ENCODE data around the gene SAMD13. TPM values are rescaled to one million over a fixed set of nuclear protein-coding genes. Genes with fewer than 3 reads are reported as not detected.

The SAMD13 gene
- total and polyA plus RNA-seq, 5 donors from 2014 or later, result 0.17 to 0.42 (median 0.31) TPM; not detected in 2

GRCh38 chr1:84271441-84272151, 29.9 kb upstream of the SAMD13 start:
- H3K4me3 Mint-ChIP-seq, result no peak overlapping the region
- H3K4me3 ChIP-seq (ENCODE audit: low read depth, low read length), result no peak overlapping the region

GRCh38 chr1:84272401-84272800, 29.1 kb upstream of the SAMD13 start:
- Histone ChIP-seq H3K27me3 (ENCODE audit: control insufficient read depth, insufficient read depth, low read length) (peaks cover 3% of the 10 kb centered on the region), H3K27ac (ENCODE audit: insufficient read depth, low read length, poor library complexity, severe bottlenecking) (no peak overlapping the region), H3K4me3 (ENCODE audit: low read depth, low read length) (no peak overlapping the region), H3K36me3 (ENCODE audit: control insufficient read depth, insufficient read depth, low read length) (no peaks in the 10 kb centered on the region), H3K9me3 (ENCODE audit: control insufficient read depth in 2 of 2, low read length in 2 of 2) (no peaks in the 10 kb centered on the region), H3K4me1 (ENCODE audit: control insufficient read depth, insufficient read depth, low read length, poor library complexity, severe bottlenecking) (no peaks in the 10 kb centered on the region)
- Mint-ChIP-seq H3K27ac (peak overlapping the region in 1 of 3 donors; percentile 37), H3K27me3 (peaks cover 13% of the 10 kb centered on the region), H3K9me3 (peaks cover 0 to 3% (median 0%) of the 10 kb centered on the region in 7 donors), H3K4me1 (peaks cover 0 to 7% (median 2%) of the 10 kb centered on the region in 4 donors), H3K4me3 (no peak overlapping the region), H3K36me3 (no peaks in the 10 kb centered on the region)
- ATAC-seq (ENCODE audit: low read depth in 2 of 2) (no peak), DNase-seq (no peak)

More at GRCh38 chr1:84271441-84272151, 29.9 kb upstream of the SAMD13 start:
- ATAC-seq (ENCODE audit: low read depth in 2 of 2) (peak; percentile 39 to 50), DNase-seq (peak in 1 of 3 donors; percentile 2)
- no peak overlapping the region for H3K27ac ChIP-seq (ENCODE audit: insufficient read depth, low read length, poor library complexity, severe bottlenecking)
- no peaks in the 10 kb centered on the region for H3K36me3 ChIP-seq (ENCODE audit: control insufficient read depth, insufficient read depth, low read length)
- H3K4me1 ChIP-seq (ENCODE audit: control insufficient read depth, insufficient read depth, low read length, poor library complexity, severe bottlenecking), result no peaks in the 10 kb centered on the region
- H3K27me3 ChIP-seq (ENCODE audit: control insufficient read depth, insufficient read depth, low read length), result peaks cover 3% of the 10 kb centered on the region
- H3K9me3 Mint-ChIP-seq, result peaks cover 0 to 3% (median 0%) of the 10 kb centered on the region in 7 donors
- H3K4me1 Mint-ChIP-seq, result peaks cover 0 to 7% (median 2%) of the 10 kb centered on the region in 4 donors
- peak overlapping the region in 2 of 3 donors; percentile 4 to 97 for H3K27ac Mint-ChIP-seq
- H3K9me3 ChIP-seq (ENCODE audit: control insufficient read depth in 2 of 2, low read length in 2 of 2), result no peaks in the 10 kb centered on the region
- H3K36me3 Mint-ChIP-seq, result no peaks in the 10 kb centered on the region
- H3K27me3 Mint-ChIP-seq, result peaks cover 13% of the 10 kb centered on the region

DNA sequence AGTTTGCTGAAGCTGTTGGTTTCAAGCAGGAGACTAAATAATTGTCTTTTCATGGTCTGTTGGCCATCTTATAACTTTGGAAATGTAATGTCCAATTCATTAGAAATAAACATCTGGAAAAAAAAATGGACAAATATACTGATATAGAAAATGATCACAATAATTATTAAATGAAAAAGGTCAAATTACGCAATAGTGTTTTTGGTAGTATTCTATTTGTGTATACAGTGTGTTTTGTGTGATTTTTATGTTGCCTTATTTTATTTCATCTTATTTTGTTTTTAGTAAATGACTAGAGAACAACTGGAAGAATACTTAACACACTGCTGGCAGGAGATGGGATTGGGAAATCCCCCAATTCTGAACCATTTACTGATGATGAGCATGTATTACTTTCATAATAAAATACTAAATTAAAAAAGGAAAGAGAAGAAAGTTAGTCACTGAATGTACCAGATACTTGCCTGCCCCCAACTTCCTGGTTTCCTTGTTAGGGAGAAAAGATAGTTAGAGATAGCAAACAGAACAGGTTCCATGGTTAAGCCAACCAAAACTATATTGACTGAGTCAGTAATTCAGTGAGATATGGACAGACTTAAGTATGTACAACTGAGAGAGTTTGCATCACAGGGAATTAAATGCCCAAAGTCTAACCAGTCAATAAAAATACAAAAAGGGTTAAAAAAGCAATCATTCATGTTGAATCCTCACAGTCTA, 24.0 kb upstream of the SAMD13 start:
- no peaks in the 10 kb centered on the region for H3K9me3 ChIP-seq (ENCODE audit: control insufficient read depth in 2 of 2, low read length in 2 of 2)
- H3K4me1 Mint-ChIP-seq, result no peaks in the 10 kb centered on the region
- no peak overlapping the region for H3K4me3 Mint-ChIP-seq

GRCh38 chr1:84278905-84279304, 22.6 kb upstream of the SAMD13 start:
- ATAC-seq (ENCODE audit: low read depth in 2 of 2) (no peak), DNase-seq (no peak)
- Mint-ChIP-seq H3K36me3 (no peaks in the 10 kb centered on the region), H3K9me3 (peaks cover 0 to 4% (median 0%) of the 10 kb centered on the region in 7 donors), H3K27me3 (peaks cover 12% of the 10 kb centered on the region), H3K4me3 (no peak overlapping the region), H3K27ac (no peak overlapping the region), H3K4me1 (no peaks in the 10 kb centered on the region)
- no peak overlapping the region for H3K27ac ChIP-seq (ENCODE audit: insufficient read depth, low read length, poor library complexity, severe bottlenecking)
- no peaks in the 10 kb centered on the region for H3K4me1 ChIP-seq (ENCODE audit: control insufficient read depth, insufficient read depth, low read length, poor library complexity, severe bottlenecking)
- no peaks in the 10 kb centered on the region for H3K27me3 ChIP-seq (ENCODE audit: control insufficient read depth, insufficient read depth, low read length)
- H3K9me3 ChIP-seq (ENCODE audit: control insufficient read depth in 2 of 2, low read length in 2 of 2), result no peaks in the 10 kb centered on the region
- no peaks in the 10 kb centered on the region for H3K36me3 ChIP-seq (ENCODE audit: control insufficient read depth, insufficient read depth, low read length)
- no peak overlapping the region for H3K4me3 ChIP-seq (ENCODE audit: low read depth, low read length)

More for the DNA sequence above, 24.0 kb upstream of the SAMD13 start:
- peaks cover 13% of the 10 kb centered on the region for H3K27me3 Mint-ChIP-seq
- ATAC-seq (ENCODE audit: low read depth in 2 of 2) (no peak), DNase-seq (no peak)
- H3K9me3 Mint-ChIP-seq, result peaks cover 0 to 1% (median 0%) of the 10 kb centered on the region in 7 donors
- H3K27me3 ChIP-seq (ENCODE audit: control insufficient read depth, insufficient read depth, low read length), result no peaks in the 10 kb centered on the region
- H3K27ac ChIP-seq (ENCODE audit: insufficient read depth, low read length, poor library complexity, severe bottlenecking), result no peak overlapping the region
- no peaks in the 10 kb centered on the region for H3K36me3 ChIP-seq (ENCODE audit: control insufficient read depth, insufficient read depth, low read length)
- no peaks in the 10 kb centered on the region for H3K36me3 Mint-ChIP-seq
- no peaks in the 10 kb centered on the region for H3K4me1 ChIP-seq (ENCODE audit: control insufficient read depth, insufficient read depth, low read length, poor library complexity, severe bottlenecking)
- no peak overlapping the region for H3K27ac Mint-ChIP-seq
- no peak overlapping the region for H3K4me3 ChIP-seq (ENCODE audit: low read depth, low read length)

DNA sequence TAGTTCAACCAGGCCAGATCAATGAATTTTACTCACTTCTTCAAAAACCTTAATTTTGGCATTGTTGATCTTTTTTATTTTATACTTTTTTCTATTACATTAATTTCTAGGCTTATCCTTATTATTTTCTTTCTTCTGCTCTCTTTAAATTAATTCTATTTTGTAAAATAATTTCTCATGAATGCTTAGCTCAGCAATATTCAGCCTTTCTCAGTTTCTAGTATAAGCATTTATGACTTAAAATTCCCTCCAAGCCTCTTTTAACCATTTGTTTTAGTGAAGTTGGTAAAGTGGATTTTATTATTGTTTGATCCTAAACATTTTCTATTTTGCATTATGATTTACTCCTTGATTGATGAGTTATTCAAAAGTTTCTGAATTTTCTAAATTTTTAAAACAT, 20.6 kb upstream of the SAMD13 start:
- H3K4me3 ChIP-seq (ENCODE audit: low read depth, low read length), result no peak overlapping the region

DNA sequence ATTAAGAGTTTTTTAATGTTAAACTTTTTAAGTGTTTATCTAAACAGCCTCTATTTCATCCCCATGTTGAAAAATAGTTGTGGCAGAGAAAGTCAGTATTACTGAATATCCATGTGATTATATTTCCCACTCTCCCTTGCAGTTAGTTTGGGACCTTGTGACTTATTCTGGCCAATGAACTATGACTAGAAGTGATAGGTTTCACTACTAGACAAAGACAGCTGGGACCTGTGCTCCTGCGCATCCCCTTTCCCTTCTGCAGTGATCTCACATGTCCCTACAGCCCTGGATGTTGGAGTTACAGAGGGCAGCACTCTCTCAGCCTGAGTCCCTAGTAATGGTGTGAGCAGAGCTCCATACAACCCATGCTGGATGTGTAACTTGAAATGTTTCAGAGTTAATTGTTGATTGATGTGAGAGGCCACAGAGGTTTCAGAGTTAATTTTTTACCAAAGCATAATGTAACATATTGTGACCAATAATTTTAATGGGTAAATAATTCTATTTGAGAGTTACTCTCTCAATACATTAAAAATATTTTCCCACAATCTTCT, 18.7 kb upstream of the SAMD13 start:
- ATAC-seq (ENCODE audit: low read depth in 2 of 2), result no peak
- no peak overlapping the region for H3K4me3 Mint-ChIP-seq

More for the DNA sequence above, 20.6 kb upstream of the SAMD13 start:
- Mint-ChIP-seq H3K9me3 (peaks cover 0 to 5% (median under 1%) of the 10 kb centered on the region in 7 donors), H3K27me3 (peaks cover 20% of the 10 kb centered on the region), H3K36me3 (no peaks in the 10 kb centered on the region), H3K27ac (no peak overlapping the region), H3K4me3 (no peak overlapping the region), H3K4me1 (no peaks in the 10 kb centered on the region)
- no peaks in the 10 kb centered on the region for H3K9me3 ChIP-seq (ENCODE audit: control insufficient read depth in 2 of 2, low read length in 2 of 2)
- no peaks in the 10 kb centered on the region for H3K4me1 ChIP-seq (ENCODE audit: control insufficient read depth, insufficient read depth, low read length, poor library complexity, severe bottlenecking)
- H3K27ac ChIP-seq (ENCODE audit: insufficient read depth, low read length, poor library complexity, severe bottlenecking), result no peak overlapping the region
- H3K27me3 ChIP-seq (ENCODE audit: control insufficient read depth, insufficient read depth, low read length), result peaks cover 2% of the 10 kb centered on the region
- DNase-seq (no peak), ATAC-seq (ENCODE audit: low read depth in 2 of 2) (no peak)
- H3K36me3 ChIP-seq (ENCODE audit: control insufficient read depth, insufficient read depth, low read length), result no peaks in the 10 kb centered on the region

GRCh38 chr1:84283381-84283780, 18.1 kb upstream of the SAMD13 start:
- peaks cover 35% of the 10 kb centered on the region for H3K27me3 Mint-ChIP-seq
- ATAC-seq (ENCODE audit: low read depth in 2 of 2), result no peak

More for the DNA sequence above, 18.7 kb upstream of the SAMD13 start:
- peaks cover 0 to 22% (median 5%) of the 10 kb centered on the region in 7 donors for H3K9me3 Mint-ChIP-seq
- no peak for DNase-seq
- H3K27me3 ChIP-seq (ENCODE audit: control insufficient read depth, insufficient read depth, low read length), result peaks cover 2% of the 10 kb centered on the region
- H3K4me3 ChIP-seq (ENCODE audit: low read depth, low read length), result no peak overlapping the region
- no peaks in the 10 kb centered on the region for H3K4me1 ChIP-seq (ENCODE audit: control insufficient read depth, insufficient read depth, low read length, poor library complexity, severe bottlenecking)
- no peaks in the 10 kb centered on the region for H3K36me3 ChIP-seq (ENCODE audit: control insufficient read depth, insufficient read depth, low read length)
- no peaks in the 10 kb centered on the region for H3K4me1 Mint-ChIP-seq
- peaks cover 34% of the 10 kb centered on the region for H3K27me3 Mint-ChIP-seq
- H3K9me3 ChIP-seq (ENCODE audit: control insufficient read depth in 2 of 2, low read length in 2 of 2), result peaks cover 6 to 7% of the 10 kb centered on the region in 2 experiments
- no peaks in the 10 kb centered on the region for H3K36me3 Mint-ChIP-seq
- H3K27ac Mint-ChIP-seq, result no peak overlapping the region
- no peak overlapping the region for H3K27ac ChIP-seq (ENCODE audit: insufficient read depth, low read length, poor library complexity, severe bottlenecking)

More at GRCh38 chr1:84283381-84283780, 18.1 kb upstream of the SAMD13 start:
- no peaks in the 10 kb centered on the region for H3K36me3 Mint-ChIP-seq
- Histone ChIP-seq H3K36me3 (ENCODE audit: control insufficient read depth, insufficient read depth, low read length) (no peaks in the 10 kb centered on the region), H3K9me3 (ENCODE audit: control insufficient read depth in 2 of 2, low read length in 2 of 2) (peaks cover 8 to 9% of the 10 kb centered on the region in 2 experiments), H3K27ac (ENCODE audit: insufficient read depth, low read length, poor library complexity, severe bottlenecking) (no peak overlapping the region), H3K27me3 (ENCODE audit: control insufficient read depth, insufficient read depth, low read length) (peaks cover 2% of the 10 kb centered on the region), H3K4me1 (ENCODE audit: control insufficient read depth, insufficient read depth, low read length, poor library complexity, severe bottlenecking) (no peaks in the 10 kb centered on the region), H3K4me3 (ENCODE audit: low read depth, low read length) (no peak overlapping the region)
- peaks cover 0 to 23% (median 5%) of the 10 kb centered on the region in 7 donors for H3K9me3 Mint-ChIP-seq
- DNase-seq, result no peak
- no peak overlapping the region for H3K27ac Mint-ChIP-seq
- no peak overlapping the region for H3K4me3 Mint-ChIP-seq
- no peaks in the 10 kb centered on the region for H3K4me1 Mint-ChIP-seq

All from CD4-positive, CD25-positive, alpha-beta regulatory T cell (primary cell).